Kidney (tissue), 14 donors: ENCODE data around the gene USH2A. TPM values are rescaled to one million over a fixed set of nuclear protein-coding genes. Genes with fewer than 3 reads are reported as not detected.

Source experiments
- DNase-seq, 5 donors: peaks; one replicate each; pipeline ENCODE4 v3.0.0-alpha.2; 2013 to 2020
- FAIRE-seq: peaks from 2 replicates; lab custom pipeline; 2012; peaks lifted over from hg19 to GRCh38; lab: Jason Lieb, UNC
- H3K27ac ChIP-seq, 2 donors: one replicate each; pipeline ENCODE4 v1.7.0; 2013; ENCODE audit warnings: low read depth in 2 of 2, low read length in 2 of 2, inconsistent platforms in 1 of 2
- H3K27me3 ChIP-seq: one replicate; pipeline ENCODE4 v1.7.1; 2013; ENCODE audit warnings: low read length, inconsistent platforms; ENCODE audit not compliant: control insufficient read depth, insufficient read depth
- H3K36me3 ChIP-seq, 3 donors: one replicate each; pipeline versions ENCODE4 v1.7.0 to v1.7.1; 2013; ENCODE audit warnings: low read length in 3 of 3, control low read depth in 1 of 3, inconsistent platforms in 1 of 3; ENCODE audit not compliant: insufficient read depth in 3 of 3, control insufficient read depth in 2 of 3
- H3K4me1 ChIP-seq, 3 donors: one replicate each; pipeline versions ENCODE4 v1.7.0 to v1.7.1; 2013; ENCODE audit warnings: low read length in 3 of 3, inconsistent platforms in 1 of 3, low read depth in 1 of 3; ENCODE audit not compliant: control insufficient read depth in 2 of 3, insufficient read depth in 2 of 3
- H3K4me3 ChIP-seq, 3 donors: one replicate each; pipeline versions ENCODE4 v1.7.0 to v1.8.1; 2013; ENCODE audit warnings: low read length in 3 of 3, control low read depth in 1 of 3, inconsistent platforms in 1 of 3
- H3K9ac ChIP-seq, 3 donors: one replicate each; pipeline versions ENCODE4 v1.7.0 to v1.7.1; 2013; ENCODE audit warnings: low read length in 3 of 3, control low read depth in 1 of 3, inconsistent platforms in 1 of 3
- H3K9me3 ChIP-seq, 3 donors: one replicate each; pipeline versions ENCODE4 v1.7.0 to v1.7.1; 2013; ENCODE audit warnings: low read length in 3 of 3, control low read depth in 1 of 3, inconsistent platforms in 1 of 3; ENCODE audit not compliant: control insufficient read depth in 2 of 3, insufficient read depth in 1 of 3
- intact Hi-C: fragments of 100-400 bp; cut with DNase I; formaldehyde crosslinking; loops from one replicate; pipeline ENCODE4 v1.11.1; 2022
- polyA plus RNA-seq: library from polyadenylated mRNA; stranded (reverse); fragments of 350-450 nt; fragmentation: Illumina TruSeq; extraction: RNeasy Lipid Tissue Mini Kit (QIAGEN cat#74804); gene quantifications from one replicate; pipeline ENCODE4 v1.2.3, GENCODE V29; 2014; ENCODE audit warnings: low read depth, low replicate concordance; ENCODE audit not compliant: insufficient read depth
- total RNA-seq: library from RNA; stranded (reverse); fragmentation: NEBNext Ultra II Directional; extraction: Animal tissue kit (Norgen Biotek cat#: 25700); gene quantifications from one replicate; pipeline ENCODE4 v1.2.1, GENCODE V29; 2021
- TF ChIP-seq, protein P1 (sequence below): IDR thresholded peaks from 3 replicates; pipeline ENCODE4 v1.5.1; 2012; ENCODE audit warnings: mild to moderate bottlenecking, moderate library complexity, borderline replicate concordance; ENCODE audit not compliant: insufficient read depth; ENCODE audit errors: extremely low read depth
- donor health status: control.
- donor health status: control.
- donor health status: control.
- donor health status: control.
- donor health status: control.
- donor health status: DM: yes; HTN: yes; CAD: no.
- donor health status: Normal renal cell carcinoma (clear cell type).

USH2A gene
- total and polyA plus RNA-seq, 2 donors from 2014 or later, result 0.06 TPM; not detected in 1

DNA sequence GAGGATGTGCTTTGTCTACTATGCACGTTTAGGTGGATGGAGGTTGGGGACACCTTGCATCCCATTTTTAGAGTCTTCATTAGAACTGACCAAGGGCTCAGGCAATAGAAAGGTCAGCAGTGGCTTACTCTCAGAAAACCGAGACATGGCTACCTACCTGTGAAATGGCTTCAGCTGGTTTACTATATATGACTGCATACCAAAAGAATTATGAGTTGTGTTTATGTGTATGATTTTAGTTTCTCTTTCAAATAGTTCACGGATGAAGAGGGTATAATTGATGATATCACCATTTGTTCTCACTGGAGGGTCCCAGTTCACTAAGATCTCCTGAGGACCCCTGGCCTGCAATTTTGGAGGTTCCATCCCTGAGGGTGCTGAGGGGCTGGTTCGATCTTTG lies 749.3 kb downstream of the USH2A start:
- Histone ChIP-seq H3K4me3 (no peak overlapping the region), H3K9ac (no peak overlapping the region), H3K27me3 (no peaks in the 10 kb centered on the region), H3K36me3 (no peaks in the 10 kb centered on the region), H3K4me1 (no peaks in the 10 kb centered on the region), H3K9me3 (no peaks in the 10 kb centered on the region), H3K27ac (no peak overlapping the region)
- TF ChIP-seq, protein P1, sequence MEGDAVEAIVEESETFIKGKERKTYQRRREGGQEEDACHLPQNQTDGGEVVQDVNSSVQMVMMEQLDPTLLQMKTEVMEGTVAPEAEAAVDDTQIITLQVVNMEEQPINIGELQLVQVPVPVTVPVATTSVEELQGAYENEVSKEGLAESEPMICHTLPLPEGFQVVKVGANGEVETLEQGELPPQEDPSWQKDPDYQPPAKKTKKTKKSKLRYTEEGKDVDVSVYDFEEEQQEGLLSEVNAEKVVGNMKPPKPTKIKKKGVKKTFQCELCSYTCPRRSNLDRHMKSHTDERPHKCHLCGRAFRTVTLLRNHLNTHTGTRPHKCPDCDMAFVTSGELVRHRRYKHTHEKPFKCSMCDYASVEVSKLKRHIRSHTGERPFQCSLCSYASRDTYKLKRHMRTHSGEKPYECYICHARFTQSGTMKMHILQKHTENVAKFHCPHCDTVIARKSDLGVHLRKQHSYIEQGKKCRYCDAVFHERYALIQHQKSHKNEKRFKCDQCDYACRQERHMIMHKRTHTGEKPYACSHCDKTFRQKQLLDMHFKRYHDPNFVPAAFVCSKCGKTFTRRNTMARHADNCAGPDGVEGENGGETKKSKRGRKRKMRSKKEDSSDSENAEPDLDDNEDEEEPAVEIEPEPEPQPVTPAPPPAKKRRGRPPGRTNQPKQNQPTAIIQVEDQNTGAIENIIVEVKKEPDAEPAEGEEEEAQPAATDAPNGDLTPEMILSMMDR, result no peak
- intact Hi-C loops, result no loop called here
- no peak for FAIRE-seq
- DNase-seq, result no peak

DNA sequence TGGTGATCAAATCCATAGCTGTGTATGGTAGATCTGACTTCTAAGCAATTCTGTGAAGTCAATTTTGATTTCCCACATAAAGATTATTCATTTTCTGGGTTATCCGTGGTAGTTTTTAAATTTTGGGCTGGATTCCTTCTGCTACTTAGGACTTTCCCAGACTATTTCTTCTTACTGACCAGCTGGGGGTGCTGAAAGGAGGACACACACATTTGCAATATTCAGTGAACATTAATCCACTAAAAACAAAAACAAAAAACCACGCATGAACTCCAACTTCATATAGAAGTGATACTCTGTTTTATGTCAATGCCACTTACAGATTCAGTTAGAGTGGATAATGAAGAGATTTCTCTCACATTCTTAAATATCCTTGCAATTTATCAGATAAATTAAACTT lies 750.8 kb downstream of the USH2A start:
- no peaks in the 10 kb centered on the region for H3K9me3 ChIP-seq
- no peak overlapping the region for H3K4me3 ChIP-seq
- no peaks in the 10 kb centered on the region for H3K4me1 ChIP-seq
- no peak overlapping the region for H3K27ac ChIP-seq
- no peak for FAIRE-seq
- TF ChIP-seq, protein P1, result no peak
- H3K27me3 ChIP-seq, result no peaks in the 10 kb centered on the region
- H3K9ac ChIP-seq, result no peak overlapping the region
- no peaks in the 10 kb centered on the region for H3K36me3 ChIP-seq
- intact Hi-C loops, result no loop called here
- DNase-seq, result no peak

DNA sequence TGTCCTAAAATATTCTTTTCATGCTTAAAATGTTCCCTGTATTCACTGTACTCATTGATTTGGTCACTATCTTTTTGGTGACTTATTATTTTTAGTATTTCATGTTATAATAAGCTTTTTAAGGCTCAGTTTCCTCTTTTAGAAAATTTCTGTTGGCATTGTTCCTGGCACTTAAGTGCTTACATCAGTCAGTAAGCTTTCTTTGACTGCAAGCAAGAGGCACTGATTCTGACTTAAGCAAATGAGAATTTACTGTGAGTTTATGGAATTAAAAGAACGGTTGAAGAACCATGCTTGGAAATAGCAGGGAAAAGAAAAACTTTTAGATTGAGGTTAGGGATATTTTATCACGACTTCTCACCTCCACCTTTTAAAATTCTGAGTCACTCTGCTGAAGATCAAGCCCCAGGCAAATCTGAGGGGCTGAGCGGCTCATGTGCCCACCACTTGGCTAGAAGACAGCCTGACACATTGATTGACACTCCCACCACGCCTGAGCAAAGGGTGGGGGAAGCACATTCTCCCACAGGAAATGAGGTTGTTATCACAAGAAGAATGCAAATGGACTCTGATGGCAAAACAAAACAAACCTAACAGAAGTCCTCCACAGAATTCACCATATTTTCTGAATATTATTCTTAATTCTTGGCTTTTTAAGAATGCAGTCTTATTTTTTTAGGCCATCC lies 753.3 kb downstream of the USH2A start:
- FAIRE-seq, result no peak
- TF ChIP-seq, protein P1, result no peak
- intact Hi-C loops, result no loop called here

More for the DNA sequence above, 753.3 kb downstream of the USH2A start:
- Histone ChIP-seq H3K36me3 (no peaks in the 10 kb centered on the region), H3K9me3 (no peaks in the 10 kb centered on the region), H3K4me1 (no peaks in the 10 kb centered on the region), H3K27me3 (no peaks in the 10 kb centered on the region), H3K9ac (no peak overlapping the region), H3K27ac (no peak overlapping the region), H3K4me3 (no peak overlapping the region)
- DNase-seq, result no peak
